CD4-positive, alpha-beta T cell treated with Interleukin-2 at 100 ng/mL for 4 hours (primary cell): ENCODE results near the gene METTL25.

Experiments used
- DNase-seq: peaks from one replicate; pipeline ENCODE4 v3.0.0-alpha.2; 2020; ENCODE audit warnings: low spot score

The METTL25 gene

GRCh38 chr12:82473111-82473754 is 114.9 kb downstream of the METTL25 start:
- DNase-seq: no peak

- DNase-seq: no peak
Observed at GRCh38 chr12:82474181-82474797, 116.0 kb downstream of the METTL25 start.

GRCh38 chr12:82474798-82475184 is 116.5 kb downstream of the METTL25 start:
- no peak for DNase-seq

GRCh38 chr12:82475211-82475610 is 116.9 kb downstream of the METTL25 start:
- DNase-seq: no peak

- no peak for DNase-seq
Observed at GRCh38 chr12:82476511-82476910, 118.2 kb downstream of the METTL25 start.

- DNase-seq: no peak
Observed at GRCh38 chr12:82479511-82479910, 121.2 kb downstream of the METTL25 start.

GRCh38 chr12:82480606-82481005 is 122.3 kb downstream of the METTL25 start:
- no peak for DNase-seq

GRCh38 chr12:82481954-82482353 is 123.6 kb downstream of the METTL25 start:
- DNase-seq: no peak

- no peak for DNase-seq
Observed at GRCh38 chr12:82486524-82487235, 128.4 kb downstream of the METTL25 start.

GRCh38 chr12:82504409-82504808 is 146.1 kb downstream of the METTL25 start:
- DNase-seq: no peak

- no peak for DNase-seq
Observed at GRCh38 chr12:82505150-82505549, 146.8 kb downstream of the METTL25 start.

- no peak for DNase-seq
Observed at GRCh38 chr12:82507686-82508085, 149.4 kb downstream of the METTL25 start.

GRCh38 chr12:82510386-82510785 is 152.1 kb downstream of the METTL25 start:
- DNase-seq: no peak

- no peak for DNase-seq
Observed at GRCh38 chr12:82514880-82515279, 156.6 kb downstream of the METTL25 start.

GRCh38 chr12:82515652-82516051 is 157.3 kb downstream of the METTL25 start:
- no peak for DNase-seq

GRCh38 chr12:82517027-82517426 is 158.7 kb downstream of the METTL25 start:
- no peak for DNase-seq

- no peak for DNase-seq
Observed at GRCh38 chr12:82517808-82518207, 159.5 kb downstream of the METTL25 start.

- no peak for DNase-seq
Observed at GRCh38 chr12:82519510-82519909, 161.2 kb downstream of the METTL25 start.

- no peak for DNase-seq
Observed at GRCh38 chr12:82522285-82522684, 164.0 kb downstream of the METTL25 start.

GRCh38 chr12:82522762-82523161 is 164.4 kb downstream of the METTL25 start:
- no peak for DNase-seq

GRCh38 chr12:82523996-82524395 is 165.7 kb downstream of the METTL25 start:
- DNase-seq: no peak

- DNase-seq: no peak
Observed at GRCh38 chr12:82524641-82525040, 166.3 kb downstream of the METTL25 start.

GRCh38 chr12:82525616-82526015 is 167.3 kb downstream of the METTL25 start:
- DNase-seq: no peak
